Skeletal muscle cell (primary cell): ENCODE data around the gene TRIM25.
"Not testable (repeated sequence)": the region's sequence is repeated elsewhere in the genome, so short reads cannot be mapped to it uniquely, and the experiment has no call there.

Source experiments
- DNase-seq: peaks from one replicate; pipeline ENCODE4 v3.0.0-alpha.2; 2010; ENCODE audit warnings: low read depth
- H3K4me3 ChIP-seq: 2 replicates; pipeline ENCODE4 v1.5.1; 2011; ENCODE audit warnings: low read depth, mild to moderate bottlenecking, control low read depth, low read length, moderate library complexity

TRIM25 gene

GRCh38 chr17:56913867-56914580 is at the start of gene TRIM25:
TSS of gene TRIM25 (minus strand) at chr17:56914049. CDS start at chr17:56913988, 61 bp downstream.
- peak within 1 kb of the TSS; percentile 75 for H3K4me3 ChIP-seq
- DNase-seq, result peak; percentile 36

GRCh38 chr17:56960596-56961538 is 47.0 kb upstream of the TRIM25 start, which contains the start of gene COIL:
TSS of gene COIL (minus strand) at chr17:56961050. CDS start at chr17:56961019, 31 bp downstream.
- DNase-seq, result peak; percentile 68
- H3K4me3 ChIP-seq, result peak within 1 kb of the TSS; percentile 91

GRCh38 chr17:56956992-56957391 is 43.1 kb upstream of the TRIM25 start:
- no peak overlapping the region for H3K4me3 ChIP-seq
- no peak for DNase-seq

GRCh38 chr17:56949595-56949994 is 35.7 kb upstream of the TRIM25 start:
- no peak overlapping the region for H3K4me3 ChIP-seq
- DNase-seq, result no peak

- DNase-seq, result no peak
Measured at GRCh38 chr17:56948491-56948890, 34.6 kb upstream of the TRIM25 start.

GRCh38 chr17:56947741-56948140 is 33.9 kb upstream of the TRIM25 start:
- no peak overlapping the region for H3K4me3 ChIP-seq

More at GRCh38 chr17:56948491-56948890, 34.6 kb upstream of the TRIM25 start:
- H3K4me3 ChIP-seq, result no peak overlapping the region

GRCh38 chr17:56945938-56946505 is 32.2 kb upstream of the TRIM25 start:
- DNase-seq, result no peak

More at GRCh38 chr17:56947741-56948140, 33.9 kb upstream of the TRIM25 start:
- DNase-seq, result no peak

GRCh38 chr17:56943505-56944125 is 29.8 kb upstream of the TRIM25 start:
- no peak overlapping the region for H3K4me3 ChIP-seq
- DNase-seq, result no peak

More at GRCh38 chr17:56945938-56946505, 32.2 kb upstream of the TRIM25 start:
- no peak overlapping the region for H3K4me3 ChIP-seq

- no peak for DNase-seq
- H3K4me3 ChIP-seq, result no peak overlapping the region
Measured at GRCh38 chr17:56939869-56940484, 26.1 kb upstream of the TRIM25 start.

- DNase-seq, H3K4me3 ChIP-seq: not testable (repeated sequence)
Measured at GRCh38 chr17:56938206-56938605, 24.4 kb upstream of the TRIM25 start.

GRCh38 chr17:56937687-56938086 is 23.8 kb upstream of the TRIM25 start:
- DNase-seq, result no peak
- no peak overlapping the region for H3K4me3 ChIP-seq

- no peak overlapping the region for H3K4me3 ChIP-seq
- no peak for DNase-seq
Measured at GRCh38 chr17:56936697-56937322, 23.0 kb upstream of the TRIM25 start.

GRCh38 chr17:56935461-56935860 is 21.6 kb upstream of the TRIM25 start:
- H3K4me3 ChIP-seq, result no peak overlapping the region
- DNase-seq, result no peak

- H3K4me3 ChIP-seq, result no peak overlapping the region
- no peak for DNase-seq
Measured at GRCh38 chr17:56934280-56934679, 20.4 kb upstream of the TRIM25 start.

GRCh38 chr17:56933868-56934267 is 20.0 kb upstream of the TRIM25 start:
- H3K4me3 ChIP-seq, result no peak overlapping the region
- DNase-seq, result no peak

- no peak for DNase-seq
- H3K4me3 ChIP-seq, result no peak overlapping the region
Measured at GRCh38 chr17:56933151-56933745, 19.4 kb upstream of the TRIM25 start.

GRCh38 chr17:56930739-56931337 is 17.0 kb upstream of the TRIM25 start:
- H3K4me3 ChIP-seq, result no peak overlapping the region
- DNase-seq, result no peak
